Coronary artery (tissue), 2 donors: ENCODE measurements around the gene MSH3.

ENCODE experiments used
- DNase-seq: peaks from one replicate; pipeline ENCODE4 v3.0.0-alpha.2; 2017; ENCODE audit warnings: low spot score
- H3K27ac ChIP-seq, 2 donors: fragments of 200-600 bp; sonication (generic); one replicate each; pipeline ENCODE4 v1.5.1; 2016 to 2019
- H3K4me3 ChIP-seq: fragments of 200-600 bp; sonication (generic); 2 replicates; pipeline ENCODE4 v1.5.1; 2016; ENCODE audit warnings: mild to moderate bottlenecking, moderate library complexity
- CTCF ChIP-seq: fragments of 200-600 bp; sonication (generic); IDR thresholded peaks from one replicate; pipeline ENCODE4 v1.5.1; 2019; ENCODE audit warnings: antibody characterized with exemption

The MSH3 gene

DNA sequence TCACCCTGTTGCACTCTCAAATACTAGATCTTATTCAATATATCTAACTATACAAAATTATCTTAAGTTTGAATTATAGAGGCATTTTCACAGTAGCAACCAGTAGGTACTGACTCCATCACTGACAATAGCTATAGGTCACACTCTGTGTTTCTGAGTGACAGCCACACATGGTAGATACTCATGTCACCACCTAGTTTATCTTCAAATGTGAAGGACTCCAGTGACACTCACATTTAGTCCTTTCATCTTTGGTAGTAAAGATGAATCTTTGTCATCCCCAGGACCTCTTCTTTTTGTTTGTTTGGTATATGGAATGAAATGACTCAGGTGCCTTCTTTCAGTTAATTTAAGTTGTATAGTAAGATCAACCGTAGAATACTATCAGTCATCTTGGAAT lies 102.8 kb downstream of the MSH3 start:
- TF ChIP-seq CTCF = no peak
- Histone ChIP-seq H3K4me3 (no peak overlapping the region), H3K27ac (no peak overlapping the region)

GRCh38 chr5:80759866-80760577 lies 105.6 kb downstream of the MSH3 start:
- no peak for DNase-seq
- no peak for TF ChIP-seq CTCF
- Histone ChIP-seq H3K27ac (no peak overlapping the region), H3K4me3 (no peak overlapping the region)

More for the DNA sequence above, 102.8 kb downstream of the MSH3 start:
- DNase-seq = no peak

DNA sequence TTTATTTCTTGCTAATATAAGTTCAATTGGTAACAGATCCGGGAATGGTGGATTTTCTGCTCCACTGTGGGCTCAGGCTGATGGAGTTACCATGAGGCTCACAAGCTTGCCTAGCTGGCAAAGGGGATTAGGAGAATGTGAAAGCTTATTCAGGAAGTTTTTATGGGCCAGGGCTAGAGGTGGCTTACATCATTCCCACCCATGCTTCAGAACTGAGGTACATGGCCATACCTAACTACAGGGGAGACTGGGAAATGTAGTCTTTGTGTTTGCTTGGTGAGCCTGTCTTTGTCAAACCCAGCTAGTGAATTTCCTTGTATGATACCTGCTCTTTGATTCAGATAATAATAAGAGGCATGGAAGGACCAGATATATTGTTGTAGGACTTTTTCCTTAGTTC lies 106.2 kb downstream of the MSH3 start:
- no peak overlapping the region for H3K4me3 ChIP-seq

DNA sequence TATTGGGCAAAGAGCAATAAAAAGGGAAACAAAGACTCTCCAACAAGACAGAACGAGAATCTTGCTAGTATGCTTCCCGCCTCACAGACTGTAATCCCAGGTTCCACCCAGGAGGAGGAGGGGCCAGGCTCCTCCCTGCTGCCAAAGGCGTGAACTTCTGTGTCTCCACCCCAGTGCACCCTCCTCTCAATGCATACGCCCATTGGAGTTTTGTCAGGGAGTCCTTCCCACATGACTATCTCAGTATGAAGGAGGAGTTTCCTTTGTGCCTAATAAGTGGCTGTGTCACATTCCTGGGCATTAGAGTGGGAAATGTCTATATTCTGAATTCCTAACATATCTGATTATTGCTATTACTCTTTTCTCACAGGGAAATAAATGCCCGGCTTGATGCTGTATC lies 106.7 kb downstream of the MSH3 start:
- no peak for DNase-seq
- no peak overlapping the region for H3K4me3 ChIP-seq
- TF ChIP-seq CTCF = no peak
- no peak overlapping the region for H3K27ac ChIP-seq

More for the DNA sequence above, 106.2 kb downstream of the MSH3 start:
- no peak for TF ChIP-seq CTCF
- DNase-seq = no peak
- H3K27ac ChIP-seq = no peak overlapping the region

GRCh38 chr5:80761966-80762365 lies 107.5 kb downstream of the MSH3 start:
- no peak for TF ChIP-seq CTCF

GRCh38 chr5:80762573-80762972 lies 108.1 kb downstream of the MSH3 start:
- no peak overlapping the region for H3K27ac ChIP-seq
- no peak for DNase-seq
- TF ChIP-seq CTCF = no peak
- no peak overlapping the region for H3K4me3 ChIP-seq

More at GRCh38 chr5:80761966-80762365, 107.5 kb downstream of the MSH3 start:
- Histone ChIP-seq H3K27ac (no peak overlapping the region), H3K4me3 (no peak overlapping the region)
- DNase-seq = no peak

DNA sequence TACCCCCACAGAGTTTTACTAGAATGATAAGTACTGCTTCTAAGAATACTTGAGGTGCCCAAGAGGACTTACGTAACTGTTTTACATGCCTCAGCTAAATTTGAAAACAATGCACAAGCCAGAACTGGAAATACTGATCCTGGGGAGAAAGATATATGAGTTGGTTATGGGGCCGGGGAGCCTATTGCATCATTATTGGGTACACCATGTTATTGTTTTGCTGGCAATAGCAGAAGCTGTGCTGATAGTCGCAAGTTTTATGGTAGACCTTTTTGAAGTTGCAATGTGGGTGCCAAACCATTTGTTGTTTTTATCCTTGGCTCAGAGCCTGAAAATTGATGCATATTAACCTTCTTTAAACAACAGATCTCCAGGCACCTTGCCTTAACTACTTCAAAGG lies 108.8 kb downstream of the MSH3 start:
- TF ChIP-seq CTCF = no peak
- H3K27ac ChIP-seq = no peak overlapping the region
- no peak for DNase-seq
- H3K4me3 ChIP-seq = no peak overlapping the region
